DOHH2 (cell line): ENCODE measurements around the gene GAS7.

Experiments
- EZH2phosphoT487 ChIP-seq: fragments of 200-600 bp; sonication (generic); IDR thresholded peaks from 2 replicates; pipeline ENCODE4 v1.6.1; 2017; ENCODE audit warnings: borderline replicate concordance, mild to moderate bottlenecking, antibody characterized with exemption, low read length, moderate library complexity, mixed read lengths
- TF ChIP-seq, protein P1 (sequence below): fragments of 200-600 bp; sonication (generic); IDR thresholded peaks from one replicate; pipeline ENCODE4 v1.5.1; 2014; ENCODE audit warnings: antibody characterized with exemption, mild to moderate bottlenecking, low read depth, low read length; ENCODE audit not compliant: poor library complexity, severe bottlenecking

DNA sequence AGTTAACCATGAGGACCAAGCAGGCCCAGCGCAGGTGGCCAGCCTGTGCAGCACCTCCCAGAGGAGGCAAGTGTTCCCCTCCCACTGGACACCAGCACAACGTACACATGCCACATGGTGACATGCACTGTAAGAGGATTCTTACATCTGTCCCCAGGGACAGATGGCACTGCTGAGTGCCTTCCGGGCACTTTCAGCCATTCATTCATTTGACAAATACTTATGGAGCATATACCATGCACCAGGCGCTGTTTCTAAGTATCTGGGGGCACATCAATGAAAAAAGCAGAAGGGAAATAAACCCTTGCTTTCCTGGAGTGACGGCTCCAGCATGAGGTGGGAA, 79.6 kb downstream of the GAS7 start:
- TF ChIP-seq, protein P1, sequence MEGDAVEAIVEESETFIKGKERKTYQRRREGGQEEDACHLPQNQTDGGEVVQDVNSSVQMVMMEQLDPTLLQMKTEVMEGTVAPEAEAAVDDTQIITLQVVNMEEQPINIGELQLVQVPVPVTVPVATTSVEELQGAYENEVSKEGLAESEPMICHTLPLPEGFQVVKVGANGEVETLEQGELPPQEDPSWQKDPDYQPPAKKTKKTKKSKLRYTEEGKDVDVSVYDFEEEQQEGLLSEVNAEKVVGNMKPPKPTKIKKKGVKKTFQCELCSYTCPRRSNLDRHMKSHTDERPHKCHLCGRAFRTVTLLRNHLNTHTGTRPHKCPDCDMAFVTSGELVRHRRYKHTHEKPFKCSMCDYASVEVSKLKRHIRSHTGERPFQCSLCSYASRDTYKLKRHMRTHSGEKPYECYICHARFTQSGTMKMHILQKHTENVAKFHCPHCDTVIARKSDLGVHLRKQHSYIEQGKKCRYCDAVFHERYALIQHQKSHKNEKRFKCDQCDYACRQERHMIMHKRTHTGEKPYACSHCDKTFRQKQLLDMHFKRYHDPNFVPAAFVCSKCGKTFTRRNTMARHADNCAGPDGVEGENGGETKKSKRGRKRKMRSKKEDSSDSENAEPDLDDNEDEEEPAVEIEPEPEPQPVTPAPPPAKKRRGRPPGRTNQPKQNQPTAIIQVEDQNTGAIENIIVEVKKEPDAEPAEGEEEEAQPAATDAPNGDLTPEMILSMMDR: no peak
- TF ChIP-seq EZH2phosphoT487: no peak
